NCI-H1417 (cell line): ENCODE data around the gene ACIN1.

Source experiments
- DNase-seq, 3 experiments: peaks; one replicate each; lab custom pipeline; 2025; lab: John Stamatoyannopoulos, UW

ACIN1 gene

DNA sequence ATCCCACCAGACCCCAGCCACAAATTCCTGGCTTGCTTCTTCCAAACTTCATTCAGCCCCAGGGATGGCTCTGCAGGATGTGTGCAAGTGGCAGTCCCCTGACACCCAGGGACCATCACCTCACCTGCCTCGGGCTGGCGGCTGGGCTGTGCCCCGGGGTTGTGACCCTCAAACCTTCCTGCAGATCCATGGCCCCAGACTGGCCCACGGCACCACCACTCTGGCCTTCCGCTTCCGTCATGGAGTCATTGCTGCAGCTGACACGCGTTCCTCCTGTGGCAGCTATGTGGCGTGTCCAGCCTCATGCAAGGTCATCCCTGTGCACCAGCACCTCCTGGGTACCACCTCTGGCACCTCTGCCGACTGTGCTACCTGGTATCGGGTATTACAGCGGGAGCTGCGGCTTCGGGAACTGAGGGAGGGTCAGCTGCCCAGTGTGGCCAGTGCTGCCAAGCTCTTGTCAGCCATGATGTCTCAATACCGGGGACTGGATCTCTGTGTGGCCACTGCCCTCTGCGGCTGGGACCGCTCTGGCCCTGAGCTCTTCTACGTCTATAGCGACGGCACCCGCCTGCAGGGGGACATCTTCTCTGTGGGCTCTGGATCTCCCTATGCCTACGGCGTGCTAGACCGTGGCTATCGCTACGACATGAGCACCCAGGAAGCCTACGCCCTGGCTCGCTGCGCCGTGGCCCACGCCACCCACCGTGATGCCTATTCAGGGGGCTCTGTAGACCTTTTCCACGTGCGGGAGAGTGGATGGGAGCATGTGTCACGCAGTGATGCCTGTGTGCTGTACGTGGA is 52.6 kb downstream of the ACIN1 start, which contains the start of gene PSMB11:
TSS of gene PSMB11 (plus strand) at position 51 of the 804 bp plus-strand sequence. CDS start at position 65, 14 bp downstream.
- no peak for DNase-seq

DNA sequence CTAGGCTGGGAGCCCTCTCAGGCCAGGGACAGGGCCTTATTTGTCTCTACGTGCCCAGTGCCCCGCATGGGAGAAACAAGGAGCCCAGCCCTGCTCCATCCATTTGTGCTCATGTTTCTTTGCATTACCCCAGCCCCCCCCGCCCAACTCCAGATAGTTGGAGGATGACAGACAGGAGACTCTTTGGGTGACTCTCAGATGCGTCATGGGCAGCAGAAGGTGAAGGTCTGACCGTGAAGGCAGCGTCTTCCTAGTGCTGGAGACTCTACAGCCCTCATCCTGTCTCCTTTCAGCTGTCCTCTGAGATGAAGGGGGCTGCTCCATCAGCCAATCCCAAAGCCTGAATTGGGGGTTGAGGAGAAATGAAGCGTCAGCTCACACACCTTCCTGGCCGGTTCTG is 53.2 kb downstream of the ACIN1 start:
- no peak for DNase-seq

DNA sequence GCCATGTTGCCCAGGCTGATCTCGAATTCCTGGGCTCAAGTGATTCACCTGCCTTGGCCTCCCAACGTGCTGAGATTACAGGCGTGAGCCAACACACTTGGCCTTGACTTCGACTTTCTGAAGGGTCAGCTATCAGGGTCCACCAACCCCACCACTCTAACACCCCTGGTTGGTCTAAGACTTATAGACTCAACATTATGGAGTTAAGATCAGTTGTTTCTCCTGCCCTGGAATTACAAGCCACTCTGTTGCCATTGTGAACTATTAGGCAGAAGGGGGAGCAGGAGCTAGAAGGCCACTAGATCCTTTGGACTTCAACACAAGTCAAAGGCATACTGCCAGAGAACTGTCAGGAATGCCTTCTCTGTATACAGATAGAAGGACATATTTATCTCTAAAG is 54.8 kb downstream of the ACIN1 start:
- no peak for DNase-seq

DNA sequence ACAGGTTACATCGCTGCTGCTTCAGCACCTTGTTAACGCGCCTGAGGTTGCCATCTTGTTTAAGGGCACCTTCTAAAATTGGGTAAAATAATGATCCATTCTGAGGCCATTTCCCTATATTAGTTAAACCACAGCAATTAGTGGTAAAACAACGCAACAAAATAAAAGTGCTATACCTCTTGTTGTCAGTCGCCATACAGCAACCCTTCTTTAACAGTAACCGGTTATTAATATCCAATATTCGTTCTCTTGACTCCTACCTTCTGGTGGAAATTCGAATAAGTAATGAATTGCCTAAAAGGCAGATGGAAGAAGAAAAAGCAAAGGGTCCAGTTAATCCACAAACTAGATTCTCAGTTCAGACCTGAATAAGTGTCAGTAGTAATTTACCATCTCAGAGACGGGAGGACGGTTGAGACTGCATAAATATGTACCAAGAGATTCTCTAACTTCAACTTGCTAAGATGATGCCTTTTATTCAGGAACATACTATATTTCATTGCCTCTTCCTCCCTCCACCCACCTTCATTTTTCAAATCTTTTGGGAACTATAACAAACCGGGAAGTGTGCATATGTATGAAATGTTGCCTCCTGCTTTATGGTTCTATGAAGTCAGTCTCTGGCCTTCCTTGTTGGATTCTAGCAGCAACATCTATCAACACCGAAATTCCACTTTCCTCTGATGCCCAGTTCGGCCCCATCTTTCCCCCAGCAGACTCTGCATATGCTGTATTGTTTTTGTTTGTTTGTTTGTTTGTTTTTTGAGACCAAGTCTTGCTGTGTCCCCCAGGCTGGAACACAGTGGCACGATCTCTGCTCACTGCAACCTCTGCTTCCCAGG is 59.4 kb downstream of the ACIN1 start:
- no peak for DNase-seq

DNA sequence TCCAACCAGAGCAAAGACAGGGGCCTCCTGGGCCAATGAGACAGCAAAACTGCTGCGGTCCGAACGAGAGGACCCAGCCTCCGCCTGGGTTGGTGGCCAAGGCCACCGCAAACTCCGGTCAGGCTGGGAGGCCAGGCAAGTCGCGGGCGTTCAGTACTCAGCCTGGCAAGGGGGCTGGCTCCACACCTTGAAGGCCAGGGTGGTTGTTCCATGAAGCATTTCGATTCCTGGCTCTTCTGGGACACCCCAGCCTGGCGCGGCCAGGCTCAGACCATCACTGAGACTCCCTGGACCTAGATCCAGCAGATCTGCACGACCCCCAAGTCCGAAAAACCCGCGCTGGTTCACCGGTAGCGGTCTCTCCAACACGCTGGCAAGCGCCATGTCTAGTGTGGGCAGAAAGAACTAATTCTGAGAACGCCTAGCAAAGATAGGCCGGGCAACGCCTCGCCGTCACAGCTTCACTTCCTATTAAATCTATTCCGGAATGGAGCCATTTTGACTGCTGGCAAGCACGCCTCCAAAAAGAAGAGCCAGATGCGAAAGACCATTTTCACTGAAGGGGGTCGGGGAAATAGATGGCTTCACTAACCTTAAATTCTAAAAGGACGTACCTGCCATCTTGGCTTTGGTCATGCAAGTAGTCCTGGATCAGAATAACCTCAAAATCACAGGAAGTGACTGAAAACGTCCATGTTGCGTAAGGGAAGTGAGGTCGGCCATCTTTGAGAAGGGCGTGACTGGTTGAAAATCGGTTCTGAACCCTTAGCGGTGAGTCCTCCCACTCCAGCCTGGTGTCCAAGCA is 60.2 kb downstream of the ACIN1 start, which contains the start of gene PSMB5:
TSS of gene PSMB5 (minus strand) at position 403 of the 805 bp plus-strand sequence. CDS start at position 384, 19 bp downstream.
- no peak for DNase-seq

DNA sequence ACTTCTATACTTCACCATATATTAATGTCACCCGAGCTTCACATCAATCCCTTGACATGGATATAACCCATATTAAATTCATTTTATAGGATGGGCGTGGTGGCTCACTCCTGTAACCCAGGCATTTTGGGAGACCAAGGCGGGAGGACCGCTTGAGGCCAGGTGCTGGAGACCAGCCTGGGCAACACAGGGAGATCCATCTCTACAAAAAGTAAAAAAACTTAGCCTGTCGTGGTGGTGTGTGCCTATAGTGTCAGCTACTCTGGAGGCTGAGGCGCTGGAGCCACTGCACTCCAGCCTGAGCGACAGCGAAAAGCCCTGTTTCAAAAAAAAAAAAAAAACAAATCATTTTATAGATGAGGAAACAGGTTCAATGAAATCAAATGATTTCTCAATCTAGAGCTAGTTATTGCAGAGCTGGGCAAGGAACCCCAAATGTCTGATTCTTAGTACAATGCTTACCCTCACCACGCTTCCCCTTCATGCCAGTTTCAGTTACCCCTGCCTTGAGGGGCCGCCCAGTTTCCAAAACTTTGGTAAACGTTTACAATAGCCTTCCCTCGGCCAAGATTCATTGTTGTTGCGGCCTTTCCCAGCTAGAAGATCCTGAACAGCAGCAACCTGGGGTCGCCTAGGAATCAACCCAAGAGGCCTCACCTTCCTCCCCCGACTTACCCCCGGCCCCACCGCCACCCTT is 61.0 kb downstream of the ACIN1 start:
- DNase-seq, result no peak

DNA sequence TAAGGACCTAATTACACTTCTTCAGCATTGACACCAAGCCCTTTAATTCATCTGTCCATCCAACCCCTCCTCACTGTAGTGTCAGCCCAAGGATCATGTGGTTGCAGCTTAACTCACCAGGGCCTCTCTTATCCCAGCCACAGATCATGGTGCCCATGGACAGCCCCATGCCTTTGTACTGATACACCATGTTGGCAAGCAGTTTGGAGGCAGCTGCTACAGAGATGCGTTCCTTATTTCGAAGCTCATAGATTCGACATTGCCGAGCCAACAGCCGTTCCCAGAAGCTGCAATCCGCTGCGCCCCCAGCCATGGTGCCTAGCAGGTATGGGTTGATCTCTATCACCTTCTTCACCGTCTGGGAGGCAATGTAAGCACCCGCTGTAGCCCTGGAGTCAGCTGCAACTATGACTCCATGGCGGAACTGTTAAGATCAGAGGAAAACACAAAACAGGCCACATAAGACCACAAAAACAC is 61.6 kb downstream of the ACIN1 start:
- DNase-seq, result no peak

- DNase-seq, result no peak
Measured at GRCh38 chr14:23030936-23031335, 64.0 kb downstream of the ACIN1 start.

DNA sequence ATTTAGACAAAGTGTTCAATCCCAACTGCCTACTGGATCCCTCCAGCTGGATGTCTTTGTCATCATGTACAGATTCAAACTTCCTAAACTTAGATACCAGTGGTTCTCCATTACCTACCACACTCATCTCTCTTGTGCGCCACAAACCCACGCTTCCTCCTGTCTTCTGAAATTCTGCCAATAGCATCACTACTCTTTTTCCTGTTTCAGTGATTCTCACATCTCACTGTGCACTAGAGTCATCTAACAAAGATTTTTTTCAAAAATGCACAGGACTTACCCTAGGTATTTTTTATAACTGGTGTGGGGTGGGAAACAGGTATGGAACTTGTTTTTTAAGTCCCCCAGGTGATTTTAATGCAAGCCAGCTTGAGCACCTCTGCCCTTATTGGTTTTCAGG is 66.1 kb downstream of the ACIN1 start:
- no peak for DNase-seq

- DNase-seq, result peak in 2 of 3 experiments; percentile 30 to 72
Measured at GRCh38 chr14:23025151-23025814, 69.7 kb downstream of the ACIN1 start.

GRCh38 chr14:23024612-23025075 is 70.3 kb downstream of the ACIN1 start:
- peak in 1 of 3 experiments; percentile 38 for DNase-seq

DNA sequence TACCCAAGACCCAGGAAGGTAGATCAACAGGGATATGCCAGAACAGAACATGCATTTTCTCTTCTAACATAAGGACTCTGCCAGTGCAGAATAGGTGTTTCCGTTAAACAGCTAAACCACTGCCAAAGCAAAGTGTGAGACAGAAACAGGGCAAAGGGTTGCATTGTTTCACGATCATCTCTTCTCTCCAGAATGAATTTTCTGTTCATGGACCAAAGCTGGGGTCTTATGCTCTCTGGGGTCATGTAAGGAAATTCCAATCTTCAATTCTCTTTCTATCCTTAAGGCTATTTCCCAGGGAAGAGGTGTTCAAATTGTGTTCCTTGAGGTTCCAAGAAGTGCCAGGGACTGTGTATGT is 71.2 kb downstream of the ACIN1 start:
- no peak for DNase-seq

GRCh38 chr14:23023022-23023794 is 71.7 kb downstream of the ACIN1 start:
- no peak for DNase-seq

DNA sequence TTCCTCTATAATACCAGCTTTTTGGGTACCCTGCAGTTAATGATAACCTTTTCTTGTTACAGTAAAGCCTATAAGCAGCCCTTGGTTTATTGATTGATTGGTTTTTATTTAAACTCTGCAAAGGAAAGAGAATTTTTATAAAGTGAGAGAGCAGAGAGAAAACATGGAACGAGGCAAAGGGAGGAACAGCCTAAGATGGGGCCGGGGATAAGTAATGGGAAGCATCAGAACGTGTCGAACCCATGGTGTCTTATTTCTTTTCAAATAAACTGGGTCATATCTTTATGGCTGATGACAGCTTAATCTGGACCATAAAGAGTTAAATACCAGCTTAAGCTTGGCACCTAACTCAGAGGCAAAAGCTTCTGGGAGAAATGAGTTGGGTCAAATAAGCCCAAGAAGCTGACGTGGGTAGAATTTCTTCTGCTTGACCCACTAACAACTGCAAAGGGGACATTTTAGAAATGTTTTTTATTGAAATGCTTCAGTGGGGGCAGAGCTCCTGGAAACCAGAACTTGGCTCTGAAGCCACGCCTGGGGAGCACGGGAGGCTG is 73.0 kb downstream of the ACIN1 start:
- no peak for DNase-seq

- no peak for DNase-seq
Measured at GRCh38 chr14:23021434-23021833, 73.5 kb downstream of the ACIN1 start.

DNA sequence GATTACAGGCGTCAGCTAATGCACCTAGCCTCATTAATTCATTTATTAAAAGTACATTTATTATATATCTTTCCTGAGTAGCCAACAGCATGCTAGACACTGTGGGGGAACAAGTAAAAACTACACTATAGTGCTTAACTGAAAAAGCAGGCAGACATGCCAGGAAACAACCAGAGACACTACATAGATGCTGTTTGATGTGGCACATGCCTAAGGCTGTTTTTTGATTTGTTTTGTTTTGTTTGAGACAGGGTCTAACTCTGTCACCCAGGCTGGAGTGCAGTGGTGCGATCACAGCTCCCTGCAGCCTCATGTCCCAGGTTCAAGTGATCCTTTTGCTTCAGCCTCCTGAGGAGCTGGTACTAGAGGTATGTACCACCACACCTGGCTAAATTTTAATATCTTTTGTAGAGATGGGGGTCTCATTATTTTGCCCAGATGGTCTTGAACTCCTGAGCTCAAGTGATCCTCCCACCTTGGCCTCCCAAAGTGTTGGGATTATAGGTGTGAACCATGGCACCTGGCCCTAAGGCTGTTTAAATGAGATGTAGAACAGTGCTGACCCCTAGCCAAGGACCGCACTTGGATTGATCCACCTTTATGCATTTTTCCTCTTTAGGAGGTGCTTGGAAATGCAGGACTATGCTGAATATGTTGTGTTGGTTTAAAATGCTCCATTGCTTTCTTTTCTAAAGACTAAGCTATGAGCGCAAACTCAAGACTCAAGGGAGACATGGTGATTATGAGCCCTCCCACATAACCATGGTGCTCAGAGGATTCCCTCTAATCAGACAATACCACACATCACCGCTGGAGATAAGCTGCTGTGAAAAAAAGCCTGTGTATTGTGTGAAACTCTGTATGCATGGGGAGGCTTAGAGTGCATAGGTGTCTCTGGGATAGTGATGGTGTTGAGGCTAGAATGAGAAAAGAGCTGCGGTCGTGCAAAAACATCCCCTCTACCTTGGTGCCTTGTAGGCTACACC is 74.5 kb downstream of the ACIN1 start:
- no peak for DNase-seq

DNA sequence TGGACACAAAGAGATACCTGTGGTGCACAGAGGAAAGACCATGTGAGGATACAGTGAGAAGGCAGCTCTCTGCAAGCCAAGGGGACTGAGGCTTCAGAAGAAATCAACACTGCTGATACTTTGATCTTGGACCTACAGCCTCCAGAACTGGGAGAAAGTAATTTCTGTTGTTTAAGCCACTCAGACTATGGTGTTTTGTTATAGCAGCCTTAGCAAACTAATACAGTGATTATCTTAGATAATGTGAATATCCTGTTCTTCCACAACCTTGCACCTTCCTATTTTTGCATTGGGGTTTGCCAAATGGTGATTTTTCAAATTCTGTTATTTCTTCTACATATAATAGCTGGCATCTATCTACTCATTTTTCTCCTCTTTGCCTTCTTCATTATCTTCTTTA is 76.8 kb downstream of the ACIN1 start:
- no peak for DNase-seq

DNA sequence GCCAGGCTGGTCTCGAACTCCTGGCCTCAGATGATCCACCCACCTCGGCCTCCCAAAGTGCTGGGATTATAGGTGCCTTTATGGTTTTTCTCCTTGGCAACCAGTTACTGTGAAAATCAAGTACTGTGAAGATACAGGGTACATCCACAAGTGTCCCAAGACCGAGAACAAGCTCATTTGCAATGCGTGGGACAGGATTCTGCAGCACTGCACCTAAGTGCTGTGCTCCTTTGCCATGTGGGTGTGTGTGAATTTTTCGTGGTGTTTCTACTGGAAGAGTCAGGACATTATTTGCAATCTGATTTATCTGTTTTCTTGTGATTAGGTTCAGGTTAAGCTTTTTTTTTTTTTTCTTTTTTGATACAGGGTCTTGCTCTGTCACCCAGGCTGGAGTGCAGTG is 77.8 kb downstream of the ACIN1 start:
- DNase-seq, result no peak
